Mucosa of stomach (tissue), 1 donor: ENCODE measurements around the gene SLC6A11.

Source experiments
- H3K27me3 ChIP-seq: one replicate; pipeline ENCODE4 v1.7.0; 2013; ENCODE audit warnings: mild to moderate bottlenecking, low read length; ENCODE audit not compliant: control insufficient read depth, insufficient read depth
- H3K36me3 ChIP-seq: one replicate; pipeline ENCODE4 v1.7.0; 2013; ENCODE audit warnings: low read length; ENCODE audit not compliant: control insufficient read depth, insufficient read depth
- H3K4me1 ChIP-seq: one replicate; pipeline ENCODE4 v1.7.0; 2013; ENCODE audit warnings: mild to moderate bottlenecking, low read length; ENCODE audit not compliant: control insufficient read depth, insufficient read depth
- H3K4me3 ChIP-seq: one replicate; pipeline ENCODE4 v1.7.0; 2013; ENCODE audit warnings: low read length
- H3K9ac ChIP-seq: one replicate; pipeline ENCODE4 v1.7.0; 2013; ENCODE audit warnings: mild to moderate bottlenecking, low read length, moderate library complexity
- H3K9me3 ChIP-seq: one replicate; pipeline ENCODE4 v1.7.0; 2013; ENCODE audit warnings: mild to moderate bottlenecking, low read length, moderate library complexity; ENCODE audit not compliant: control insufficient read depth
- donor health status: Pancreatic carcinoma.

SLC6A11 gene

DNA sequence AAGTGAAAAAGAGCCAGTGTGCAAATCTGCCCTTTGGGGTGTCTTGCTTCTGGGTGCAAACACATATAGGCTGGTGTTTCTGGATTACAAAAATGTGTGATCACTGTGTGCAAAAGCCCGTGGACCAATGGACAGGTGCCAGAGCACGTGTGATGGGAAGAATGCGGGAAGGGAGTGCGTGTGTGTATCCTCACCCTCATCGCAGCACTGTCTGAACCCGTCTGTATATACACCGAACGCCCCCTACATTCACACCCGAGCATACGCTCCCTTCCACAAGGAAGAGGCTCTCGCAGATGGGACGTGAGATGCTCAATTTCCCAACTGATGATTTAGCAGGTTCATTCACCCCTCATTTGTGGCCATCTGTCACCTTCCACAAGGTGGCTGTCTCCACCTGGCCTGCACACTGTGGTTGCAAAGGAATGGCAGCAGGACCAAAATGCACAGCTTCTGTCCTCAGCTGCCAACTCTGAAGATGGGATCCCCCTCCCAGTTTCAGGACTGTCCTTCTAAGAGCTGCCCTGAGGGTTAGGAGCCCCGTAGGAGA, 157.1 kb downstream of the SLC6A11 start:
- Histone ChIP-seq H3K4me3 (no peak overlapping the region), H3K9ac (no peak overlapping the region), H3K36me3 (no peaks in the 10 kb centered on the region), H3K9me3 (no peaks in the 10 kb centered on the region), H3K27me3 (peaks cover 30% of the 10 kb centered on the region), H3K4me1 (no peaks in the 10 kb centered on the region)

DNA sequence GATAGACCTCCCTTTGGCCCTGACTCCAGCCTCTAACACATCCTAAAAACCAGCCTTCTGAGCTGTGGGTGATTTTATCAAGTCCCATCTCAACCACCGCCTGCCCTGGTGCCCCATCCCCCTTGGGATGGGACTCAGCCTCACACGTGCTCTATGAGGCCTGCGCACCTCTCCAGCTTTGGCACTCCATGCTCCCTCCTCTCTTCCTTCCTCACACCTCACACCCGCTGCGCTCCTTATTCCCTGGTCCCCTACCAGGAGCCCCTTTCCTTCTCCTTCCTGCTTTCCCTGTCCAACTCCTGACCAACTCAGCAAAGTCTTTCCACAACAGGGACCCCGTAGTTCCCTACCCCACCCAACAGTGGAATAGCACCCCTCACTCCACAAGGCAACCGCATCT, 158.1 kb downstream of the SLC6A11 start:
- H3K9ac ChIP-seq: no peak overlapping the region
- H3K27me3 ChIP-seq: peaks cover 30% of the 10 kb centered on the region
- H3K9me3 ChIP-seq: no peaks in the 10 kb centered on the region
- no peaks in the 10 kb centered on the region for H3K4me1 ChIP-seq
- H3K36me3 ChIP-seq: no peaks in the 10 kb centered on the region
- H3K4me3 ChIP-seq: no peak overlapping the region

DNA sequence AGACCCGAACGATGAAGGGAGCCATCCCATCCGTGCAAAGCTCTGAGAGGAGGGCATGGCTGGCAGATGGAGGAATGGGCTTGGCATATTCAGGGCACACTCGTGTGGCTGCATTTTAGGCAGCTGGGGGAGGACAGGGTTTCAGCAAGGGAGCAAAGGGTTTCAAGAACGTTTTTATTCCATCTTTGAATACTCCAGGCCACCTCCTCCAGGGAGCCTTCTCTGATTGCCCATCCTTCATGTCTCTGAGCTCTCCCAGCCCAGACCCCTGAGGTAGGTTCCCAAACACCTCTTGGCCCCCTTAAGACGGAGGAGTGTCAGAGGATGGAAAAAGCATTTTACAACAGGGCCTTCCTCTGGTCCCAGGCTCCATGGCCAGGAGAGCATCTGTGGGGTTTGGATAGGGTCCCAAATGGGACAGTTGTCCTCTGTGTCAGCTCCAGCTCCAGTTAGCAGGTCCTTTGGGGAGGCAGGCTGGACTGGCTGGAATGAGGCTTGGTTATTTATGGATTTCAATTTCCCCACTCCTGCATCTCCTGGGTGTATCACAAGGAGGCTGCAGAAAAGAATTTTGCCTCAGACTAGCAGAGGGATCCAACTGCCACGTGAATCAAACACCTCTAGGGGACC, 158.8 kb downstream of the SLC6A11 start:
- Histone ChIP-seq H3K36me3 (no peaks in the 10 kb centered on the region), H3K4me3 (no peak overlapping the region), H3K27me3 (peaks cover 30% of the 10 kb centered on the region), H3K9ac (no peak overlapping the region), H3K9me3 (no peaks in the 10 kb centered on the region), H3K4me1 (no peaks in the 10 kb centered on the region)

DNA sequence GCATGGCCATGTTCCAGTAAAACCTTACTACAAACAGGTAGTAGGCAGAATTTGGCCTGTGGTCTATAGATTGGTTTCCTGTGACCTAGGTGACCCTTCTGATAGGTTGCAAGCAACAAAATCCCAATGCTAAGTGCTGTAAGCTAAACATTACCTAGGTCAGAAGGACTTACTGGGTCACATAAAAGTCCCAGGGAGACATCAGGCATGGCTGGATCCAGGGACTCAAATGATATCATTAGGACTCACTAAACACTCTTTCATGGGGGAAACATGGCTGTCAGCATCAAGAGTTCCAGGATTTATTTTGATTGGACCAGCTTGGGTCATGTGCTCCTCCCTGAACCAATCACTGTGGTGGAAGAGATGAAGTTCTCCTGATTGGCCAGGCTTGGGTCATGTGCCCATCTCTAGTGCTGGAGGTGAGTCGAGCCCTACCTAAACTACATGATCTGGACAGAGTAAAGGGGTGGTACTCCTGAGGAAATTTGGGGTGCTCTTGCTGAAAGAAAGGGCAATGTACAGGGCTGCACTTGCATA, 159.7 kb downstream of the SLC6A11 start:
- peaks cover 30% of the 10 kb centered on the region for H3K27me3 ChIP-seq
- no peaks in the 10 kb centered on the region for H3K9me3 ChIP-seq
- H3K36me3 ChIP-seq: no peaks in the 10 kb centered on the region
- no peak overlapping the region for H3K4me3 ChIP-seq
- no peaks in the 10 kb centered on the region for H3K4me1 ChIP-seq
- H3K9ac ChIP-seq: no peak overlapping the region

DNA sequence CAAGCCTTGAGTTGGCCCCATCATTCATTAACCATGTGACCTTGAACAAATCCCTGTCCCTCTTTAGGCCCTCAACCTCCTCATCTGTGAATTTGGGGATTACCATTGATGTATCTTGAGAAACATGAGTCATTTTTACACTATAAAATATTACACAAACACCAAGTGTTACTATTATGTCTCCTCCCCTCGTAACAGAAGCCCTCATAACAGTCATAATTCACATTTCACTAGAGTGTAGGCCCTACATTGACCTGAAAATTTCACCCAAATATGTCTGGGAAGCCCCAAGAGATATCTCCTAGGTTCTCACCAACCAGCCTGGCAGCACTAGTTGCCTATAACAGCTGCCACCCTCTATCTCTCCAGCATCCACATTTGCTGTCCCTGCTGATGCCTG, 160.7 kb downstream of the SLC6A11 start:
- Histone ChIP-seq H3K9ac (no peak overlapping the region), H3K4me3 (no peak overlapping the region), H3K27me3 (peaks cover 23% of the 10 kb centered on the region), H3K36me3 (no peaks in the 10 kb centered on the region), H3K4me1 (no peaks in the 10 kb centered on the region), H3K9me3 (no peaks in the 10 kb centered on the region)

DNA sequence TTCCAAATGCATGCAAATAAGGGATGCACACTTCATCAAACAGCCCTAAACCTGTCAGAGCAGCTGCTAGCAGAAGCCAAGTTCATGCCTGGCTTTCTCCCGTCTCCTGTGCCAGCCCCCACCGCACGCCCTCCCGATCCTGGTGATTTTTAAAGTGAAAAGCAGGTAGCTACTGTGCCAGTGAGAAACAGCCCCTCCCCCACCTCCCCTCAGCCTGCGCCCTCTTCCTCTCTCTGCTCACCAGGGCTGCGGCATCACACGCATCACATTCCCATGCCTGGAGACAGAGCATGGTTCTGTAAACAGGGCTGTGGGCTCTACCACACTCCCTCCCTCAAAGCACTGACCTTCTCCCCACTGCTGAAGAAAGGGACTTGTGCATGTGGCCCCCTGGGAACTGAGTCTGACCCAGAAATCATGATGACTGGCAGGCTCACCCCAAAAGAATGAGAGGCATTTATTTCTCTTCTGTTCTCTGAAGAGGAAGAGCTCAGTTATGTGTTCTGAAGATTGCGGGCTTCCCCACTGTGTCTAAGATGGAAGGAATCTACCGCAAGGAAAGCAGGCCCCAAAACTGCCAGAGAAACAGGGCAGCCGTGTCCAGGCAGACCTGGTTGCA, 162.0 kb downstream of the SLC6A11 start:
- peaks cover 15% of the 10 kb centered on the region for H3K27me3 ChIP-seq
- H3K9ac ChIP-seq: no peak overlapping the region

DNA sequence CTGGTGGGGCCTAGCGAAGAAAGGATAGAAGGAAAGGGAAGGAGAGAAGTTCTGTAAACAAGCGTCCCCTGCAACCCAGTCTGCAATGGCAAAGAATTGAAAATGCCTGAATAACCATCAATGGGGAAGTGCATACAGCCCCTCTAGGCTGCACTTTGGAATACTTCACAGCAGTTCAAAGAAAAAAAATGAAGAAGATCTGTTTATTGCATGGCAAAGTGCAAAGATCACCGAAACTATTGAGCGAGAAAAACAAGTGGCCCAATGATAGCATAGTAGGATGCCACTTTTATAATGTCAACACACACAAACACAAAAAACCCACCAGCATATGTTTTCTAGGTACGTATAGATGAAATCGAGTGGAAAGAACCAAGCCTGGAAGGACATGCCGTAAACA, 162.9 kb downstream of the SLC6A11 start:
- no peak overlapping the region for H3K9ac ChIP-seq
- H3K4me1 ChIP-seq: no peaks in the 10 kb centered on the region
- H3K27me3 ChIP-seq: peaks cover 9% of the 10 kb centered on the region
- H3K36me3 ChIP-seq: no peaks in the 10 kb centered on the region
- no peaks in the 10 kb centered on the region for H3K9me3 ChIP-seq
- no peak overlapping the region for H3K4me3 ChIP-seq

More for the DNA sequence above, 162.0 kb downstream of the SLC6A11 start:
- no peaks in the 10 kb centered on the region for H3K36me3 ChIP-seq
- H3K9me3 ChIP-seq: no peaks in the 10 kb centered on the region
- no peak overlapping the region for H3K4me3 ChIP-seq
- H3K4me1 ChIP-seq: no peaks in the 10 kb centered on the region

DNA sequence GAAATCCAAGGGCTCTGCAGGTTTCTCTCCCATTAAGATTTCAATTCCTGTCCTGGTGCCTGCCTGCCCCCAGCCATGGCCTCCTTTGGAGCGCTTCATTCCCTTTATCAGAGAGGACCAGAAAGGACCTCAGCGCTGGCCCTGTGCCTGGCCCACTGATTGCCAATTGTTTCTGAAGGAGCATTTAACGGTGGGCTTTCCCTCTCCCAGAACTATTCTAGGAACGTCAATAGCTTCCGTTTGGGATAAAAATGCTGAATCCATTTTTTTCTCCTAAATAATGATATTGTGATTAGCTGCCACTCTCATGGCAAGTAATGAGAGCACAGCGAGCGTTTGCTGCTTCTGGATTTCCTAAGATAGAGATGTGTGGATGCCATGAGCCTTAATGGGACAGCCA, 164.3 kb downstream of the SLC6A11 start:
- Histone ChIP-seq H3K27me3 (no peaks in the 10 kb centered on the region), H3K9me3 (no peaks in the 10 kb centered on the region), H3K4me3 (no peak overlapping the region), H3K36me3 (no peaks in the 10 kb centered on the region), H3K4me1 (no peaks in the 10 kb centered on the region), H3K9ac (no peak overlapping the region)

DNA sequence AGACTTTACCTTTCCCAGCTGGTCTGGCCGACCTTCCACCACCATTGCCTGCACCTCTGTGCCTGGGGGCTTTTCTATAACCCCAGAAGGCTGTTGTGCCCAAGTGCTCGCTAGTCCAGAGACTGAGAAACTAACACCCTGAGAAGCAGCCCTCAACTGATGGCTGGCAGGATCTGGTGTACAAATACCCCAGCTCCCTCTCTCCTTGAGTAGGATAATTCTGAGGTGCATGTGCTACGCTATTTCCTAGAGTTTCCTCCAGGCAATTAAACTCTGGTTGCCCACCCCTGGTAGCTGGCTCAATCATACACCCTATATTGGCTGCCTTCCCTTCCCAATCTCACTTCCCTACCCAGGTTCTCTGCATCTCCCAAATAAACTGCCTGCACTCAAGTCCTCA, 165.0 kb downstream of the SLC6A11 start:
- no peaks in the 10 kb centered on the region for H3K27me3 ChIP-seq
- no peak overlapping the region for H3K9ac ChIP-seq
- H3K36me3 ChIP-seq: no peaks in the 10 kb centered on the region
- H3K4me1 ChIP-seq: no peaks in the 10 kb centered on the region
- H3K9me3 ChIP-seq: no peaks in the 10 kb centered on the region
- no peak overlapping the region for H3K4me3 ChIP-seq

DNA sequence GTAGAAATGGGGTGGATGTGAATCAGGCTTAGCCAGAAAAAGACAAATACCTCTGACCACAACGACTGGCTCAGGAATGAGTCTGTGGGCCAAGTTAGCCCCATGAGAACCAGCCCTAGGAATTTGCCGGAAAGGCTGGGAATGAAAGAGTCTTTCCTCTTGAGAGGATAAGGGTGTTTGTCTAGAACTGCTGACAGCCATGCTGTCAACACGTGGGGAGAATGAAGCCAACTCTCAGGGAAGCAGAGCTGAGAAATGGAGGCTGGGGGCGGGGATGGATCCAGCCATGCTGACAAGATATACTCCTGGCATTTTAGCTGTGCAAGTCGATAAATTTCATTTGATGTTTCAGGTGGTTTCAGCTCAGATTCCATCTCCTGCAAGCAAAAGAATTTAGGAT, 165.9 kb downstream of the SLC6A11 start:
- H3K4me1 ChIP-seq: no peaks in the 10 kb centered on the region
- no peaks in the 10 kb centered on the region for H3K27me3 ChIP-seq
- no peak overlapping the region for H3K4me3 ChIP-seq
- H3K9me3 ChIP-seq: no peaks in the 10 kb centered on the region
- H3K36me3 ChIP-seq: no peaks in the 10 kb centered on the region
- H3K9ac ChIP-seq: no peak overlapping the region

DNA sequence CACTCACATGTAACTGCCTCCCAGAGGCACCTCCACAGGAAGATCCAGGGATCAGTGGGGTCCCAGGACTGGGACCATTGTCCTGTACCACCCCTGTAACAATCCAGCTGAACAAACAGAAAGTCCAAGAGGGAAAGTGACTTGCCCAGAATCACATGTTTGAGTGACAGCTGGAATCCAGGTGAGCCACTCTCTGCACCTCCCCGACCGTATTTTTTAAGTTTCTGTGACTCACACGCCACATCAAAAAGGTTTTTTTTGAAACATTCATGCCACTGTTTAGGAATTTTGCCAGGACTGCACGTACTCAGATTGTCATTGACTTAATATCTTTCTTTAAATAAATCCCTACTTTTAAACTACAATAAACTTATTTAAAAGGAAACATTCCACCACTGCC, 166.8 kb downstream of the SLC6A11 start:
- Histone ChIP-seq H3K4me3 (no peak overlapping the region), H3K9me3 (no peaks in the 10 kb centered on the region), H3K27me3 (no peaks in the 10 kb centered on the region), H3K36me3 (no peaks in the 10 kb centered on the region), H3K9ac (no peak overlapping the region), H3K4me1 (no peaks in the 10 kb centered on the region)

DNA sequence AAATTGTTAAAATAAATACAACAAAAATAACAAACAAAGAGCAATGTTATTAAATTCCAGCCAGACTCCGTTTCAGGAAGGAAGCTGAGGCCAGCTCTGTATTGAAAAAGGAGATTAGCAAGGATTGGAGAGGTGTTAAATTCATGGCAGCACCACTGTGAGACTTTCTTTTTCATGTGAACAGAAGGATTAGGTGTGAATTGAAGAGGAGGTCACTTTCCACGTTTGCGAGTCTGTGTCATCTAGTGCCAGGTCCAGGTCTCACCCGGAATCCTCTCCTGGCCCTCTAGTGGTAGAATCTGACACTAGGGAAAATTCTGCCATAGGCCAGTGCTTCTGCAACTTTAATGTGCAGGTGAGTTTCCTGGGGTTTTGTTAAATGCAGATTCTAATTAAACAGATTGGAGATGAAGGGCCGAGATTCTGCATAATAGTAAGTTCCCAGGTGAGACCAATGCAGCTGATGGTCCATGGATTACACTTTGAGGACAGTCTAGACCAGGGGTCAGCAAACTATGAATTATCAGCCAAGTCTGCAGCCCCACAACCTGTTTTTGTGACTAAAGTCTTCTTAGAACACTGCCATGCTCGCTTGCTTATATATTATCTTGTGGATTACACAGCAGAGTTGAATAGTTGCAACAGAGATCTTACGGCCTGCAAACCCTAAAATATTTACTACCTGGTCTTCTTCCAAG, 167.3 kb downstream of the SLC6A11 start:
- Histone ChIP-seq H3K4me3 (no peak overlapping the region), H3K9ac (no peak overlapping the region), H3K36me3 (no peaks in the 10 kb centered on the region), H3K27me3 (no peaks in the 10 kb centered on the region), H3K4me1 (no peaks in the 10 kb centered on the region), H3K9me3 (no peaks in the 10 kb centered on the region)
